ENCODE measurements around the gene CBX1.

The CBX1 gene

DNA sequence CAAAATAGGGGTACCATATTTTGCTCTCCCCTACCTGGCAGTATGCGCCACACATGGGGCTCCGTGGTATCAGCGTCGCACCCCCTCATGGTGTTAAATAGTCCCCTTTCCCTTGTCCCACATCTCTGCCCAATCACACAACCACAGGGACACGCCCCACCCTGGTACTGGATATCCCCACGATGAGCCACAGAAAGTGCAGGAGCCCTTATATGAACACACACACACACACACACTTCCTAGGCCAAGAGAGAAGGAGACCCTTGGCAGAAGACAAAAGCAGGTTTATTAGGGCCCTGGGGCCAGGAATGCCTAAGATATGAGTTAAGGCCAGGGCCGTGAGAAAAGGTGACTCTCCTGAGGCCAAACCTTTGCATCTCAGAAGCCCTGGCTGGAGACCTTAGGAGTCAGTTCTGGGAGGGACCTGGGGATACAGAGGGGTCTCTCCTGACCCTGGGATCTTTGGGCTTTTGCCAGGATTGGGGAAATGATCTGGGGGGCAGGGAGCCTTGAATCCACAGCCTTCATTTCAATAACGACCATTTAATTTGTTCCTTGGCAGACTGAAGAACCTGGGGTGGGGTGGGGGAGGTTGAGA is 75.3 kb downstream of the CBX1 start:
- no peak for DNase-seq (ENCODE audit: low spot score)

DNA sequence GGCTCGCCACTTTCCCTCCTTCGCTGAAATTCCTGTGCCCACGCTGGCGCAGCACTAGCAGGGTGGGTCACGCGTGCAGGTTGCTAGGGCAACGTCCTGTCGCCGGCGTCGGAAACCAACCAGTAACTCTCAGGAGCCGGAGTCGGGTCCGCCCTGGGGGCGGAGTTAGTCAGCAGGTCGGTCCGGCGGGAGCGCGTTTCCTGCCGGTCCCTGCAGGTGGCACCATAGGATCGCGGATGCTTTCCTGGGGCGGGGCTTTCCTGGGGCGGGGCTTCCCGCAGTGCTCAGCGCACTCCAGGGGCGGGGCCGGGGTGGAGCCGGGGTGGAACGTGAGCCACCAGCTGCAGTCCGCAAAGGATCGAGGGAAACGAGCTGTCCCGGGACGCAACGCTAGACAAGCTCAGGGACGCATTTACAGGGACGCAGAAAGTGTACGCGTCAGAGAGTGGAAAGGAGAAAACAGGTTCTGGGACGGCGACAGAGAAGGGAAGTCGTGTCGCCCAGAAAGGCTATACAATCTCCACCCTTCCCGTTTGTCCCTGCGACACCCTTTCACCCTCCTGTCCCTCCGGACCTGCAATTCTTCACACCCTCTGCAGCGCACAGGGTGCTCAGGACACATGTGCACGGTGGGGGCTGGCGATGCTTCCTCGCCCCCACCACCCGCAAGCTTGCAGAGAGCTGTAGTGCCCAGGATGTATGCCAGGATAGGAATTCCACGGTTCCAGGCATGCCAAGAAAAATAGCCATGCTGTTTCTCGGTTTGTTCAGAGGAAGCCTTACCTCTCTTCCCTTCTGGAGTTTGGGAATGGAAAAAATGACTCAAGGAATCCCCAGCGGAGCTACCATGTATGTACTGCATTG is 76.0 kb downstream of the CBX1 start:
- peak; percentile 99 for DNase-seq (ENCODE audit: low spot score)

DNA sequence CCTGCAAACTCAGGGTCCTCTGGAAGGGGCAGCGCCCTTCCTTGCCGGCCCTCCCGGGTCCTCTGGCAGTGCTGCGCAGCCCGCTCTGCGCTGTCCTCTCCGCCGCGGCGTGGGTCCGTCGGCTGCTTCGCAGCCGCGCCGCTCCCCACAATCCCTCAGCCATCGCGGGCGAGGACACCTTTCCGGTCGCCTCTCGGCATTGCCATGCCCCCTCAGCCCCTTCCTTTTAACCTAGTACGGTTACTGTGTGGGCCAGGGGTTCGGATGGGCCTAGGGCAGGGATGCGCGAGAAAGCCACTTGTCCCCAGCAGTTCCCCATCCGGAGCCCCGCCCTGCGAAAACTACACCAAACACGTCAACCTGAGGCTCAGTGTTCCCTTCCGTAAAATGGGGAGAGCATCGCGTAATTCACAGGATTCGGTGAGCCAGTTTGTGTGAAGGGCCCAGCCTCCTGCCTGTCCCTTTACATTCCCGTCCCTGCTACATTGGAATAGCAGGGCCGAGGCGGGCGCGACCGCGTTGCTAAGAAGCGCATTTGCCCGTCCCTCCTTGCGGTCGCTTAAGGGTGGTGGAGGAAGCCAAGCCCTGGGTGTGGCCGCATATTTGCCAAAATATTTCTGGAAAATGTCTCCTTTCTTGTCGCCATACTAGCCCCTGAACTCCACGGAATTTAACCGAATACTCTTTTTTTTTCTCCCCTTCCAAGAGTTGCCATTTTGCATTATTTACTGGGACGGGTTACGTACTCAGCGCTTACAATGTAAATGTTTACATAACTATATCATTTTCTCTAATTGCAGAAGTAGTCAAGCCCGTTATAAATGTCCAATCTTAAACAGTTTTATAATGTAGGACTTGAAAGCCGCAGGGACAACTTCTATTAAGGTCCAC is 76.9 kb downstream of the CBX1 start:
- DNase-seq (ENCODE audit: low spot score) = peak; percentile 57

DNA sequence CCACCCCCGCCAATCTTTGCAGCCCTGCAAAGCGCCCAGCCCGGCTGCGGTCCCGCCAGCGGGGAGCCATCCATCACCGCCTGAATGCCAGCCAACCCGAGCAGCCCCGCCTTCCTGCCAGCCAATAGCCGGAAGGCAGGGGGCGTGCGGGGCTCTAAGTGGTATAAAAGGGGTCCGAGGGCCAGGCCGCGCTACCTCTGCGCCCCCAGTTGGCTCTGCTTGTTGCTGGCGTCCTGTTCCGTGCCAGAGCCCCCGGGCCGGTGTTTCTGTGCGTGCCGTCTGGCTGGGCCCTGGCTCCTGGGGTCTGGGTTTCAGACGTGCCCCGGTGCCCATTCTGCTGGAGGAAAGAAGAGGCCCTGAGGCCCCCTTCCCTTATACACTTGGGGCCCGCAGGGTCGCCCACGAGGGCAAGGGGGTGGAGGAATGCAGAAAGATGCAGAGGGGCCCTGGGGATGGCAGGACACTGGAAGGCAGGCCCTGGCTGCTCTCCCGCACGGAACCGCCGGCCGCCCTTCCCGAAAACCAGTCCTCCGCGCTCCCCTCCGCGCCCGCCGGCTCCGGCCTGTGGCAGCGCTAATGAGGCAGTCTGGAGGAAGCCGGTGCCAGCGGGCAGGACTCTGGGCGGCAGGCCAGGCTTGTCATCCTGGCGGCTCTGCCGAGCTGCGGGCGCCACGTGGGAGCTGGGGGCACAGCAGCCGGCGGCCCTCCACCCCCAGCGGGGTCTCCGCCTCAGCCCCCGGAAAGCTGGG is 77.7 kb downstream of the CBX1 start:
- DNase-seq (ENCODE audit: low spot score) = peak; percentile 60

DNA sequence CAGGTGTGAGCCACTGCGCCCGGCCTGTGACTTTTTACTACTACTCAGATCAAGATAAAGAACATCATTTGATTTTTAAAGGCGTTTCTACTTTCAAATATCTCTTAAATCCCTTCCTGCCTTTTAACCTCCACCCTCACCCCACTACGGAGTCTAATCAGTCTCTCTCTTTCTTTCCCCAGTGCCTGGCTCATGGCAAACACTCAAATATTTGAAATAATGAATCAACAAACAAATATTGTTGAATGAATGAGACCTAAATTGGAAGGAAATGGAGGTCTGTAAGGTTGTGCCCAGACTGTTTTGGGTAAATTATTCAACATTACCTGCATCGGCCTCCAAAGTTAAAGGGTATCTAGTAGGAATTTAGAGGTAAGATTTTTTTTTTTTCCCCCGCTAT is 78.4 kb downstream of the CBX1 start:
- DNase-seq (ENCODE audit: low spot score) = no peak

- DNase-seq (ENCODE audit: low spot score) = no peak
These were observed 79.3 kb downstream of the CBX1 start for GRCh38 chr17:48021934-48022333.

Measured in activated CD4-positive, alpha-beta T cell treated with anti-CD3 and anti-CD28 coated beads, Interleukin-2, Interleukin-4, amounts not matched to agents 100 ng/mL and 50 ng/mL, durations not matched to agents 16 hours and 8 hours (primary cell).